GM12878 (cell line): ENCODE results near the gene NDUFA7. TPM values are rescaled to one million over a fixed set of nuclear protein-coding genes. Genes with fewer than 3 reads are reported as not detected.

ENCODE experiments used
- ATAC-seq: fragments of 200-7000 bp; cut with Tn5 transposase; 3 replicates; pipeline ENCODE4 v1.9.1; 2020; ENCODE audit warnings: mild to moderate bottlenecking, moderate library complexity
- BruUV-seq: library from RNA; stranded (reverse); fragments of 400-500 nt; replicated peaks from 2 replicates; lab custom pipeline; 2021; lab: Mats Ljungman, UMichigan
- CTCF ChIA-PET: fragments of 300-600 bp; sonication (Branson Sonifier 250); formaldehyde crosslinking; extraction: SDS; loops from one replicate; lab custom pipeline; 2021; ENCODE audit warnings: inconsistent platforms; lab: Yijun Ruan, JAX
- POLR2A ChIA-PET: fragments of 350-600 bp; formaldehyde crosslinking; extraction: SDS; loops from one replicate; lab custom pipeline; 2021; ENCODE audit warnings: inconsistent platforms; lab: Charles Lee
- RAD21 ChIA-PET: fragments of 300-600 bp; sonication (Branson Sonifier 250); formaldehyde crosslinking; loops from one replicate; lab custom pipeline; 2023; ENCODE audit warnings: antibody characterized with exemption; ENCODE audit not compliant: unreplicated experiment; lab: Charles Lee
- SMC1A ChIA-PET: fragments of 300-600 bp; sonication (Branson Sonifier 250); formaldehyde crosslinking; loops from one replicate; lab custom pipeline; 2023; ENCODE audit not compliant: unreplicated experiment, uncharacterized antibody; lab: Charles Lee
- DNase-seq: peaks from one replicate; pipeline ENCODE4 v3.0.0-alpha.2; 2011; ENCODE audit warnings: low read depth, low spot score
- FAIRE-seq: peaks from 3 replicates; lab custom pipeline; 2011; peaks lifted over from hg19 to GRCh38; lab: Jason Lieb, UNC
- H2AFZ ChIP-seq: 2 replicates; pipeline ENCODE4 v1.6.0; 2011; ENCODE audit warnings: low read depth, low read length, control low read depth; ENCODE audit not compliant: control insufficient read depth
- H3K27ac ChIP-seq: 2 replicates; pipeline ENCODE4 v1.5.1; 2011; ENCODE audit warnings: control low read depth; ENCODE audit not compliant: control insufficient read depth, insufficient read depth
- H3K27me3 ChIP-seq, 2 experiments: replicated peaks in 1 of 2; 2 replicates each; pipeline versions ENCODE4 v1.6.0 to v1.6.1; 2011; ENCODE audit warnings: low read length in 1 of 2; ENCODE audit not compliant: control insufficient read depth in 2 of 2, insufficient read depth in 2 of 2
- H3K36me3 ChIP-seq, 2 experiments: 2 replicates each; pipeline ENCODE4 v1.5.1; 2011; ENCODE audit warnings: low read length in 1 of 2; ENCODE audit not compliant: control insufficient read depth in 2 of 2, insufficient read depth in 2 of 2
- H3K4me1 ChIP-seq: 2 replicates; pipeline ENCODE4 v1.6.1; 2011; ENCODE audit warnings: mild to moderate bottlenecking, low read length, moderate library complexity, mixed read lengths; ENCODE audit not compliant: control insufficient read depth, insufficient read depth
- H3K4me2 ChIP-seq: 2 replicates; pipeline ENCODE4 v1.6.0; 2011; ENCODE audit warnings: control low read depth; ENCODE audit not compliant: control insufficient read depth, insufficient read depth
- H3K4me3 ChIP-seq: fragments of 200-600 bp; sonication (generic); 2 replicates; pipeline ENCODE4 v1.5.1; 2016
- H3K79me2 ChIP-seq: 2 replicates; pipeline ENCODE4 v1.6.0; 2011; ENCODE audit warnings: low read length; ENCODE audit not compliant: control insufficient read depth, insufficient read depth
- H3K9ac ChIP-seq: 2 replicates; pipeline ENCODE4 v1.8.0; 2011; ENCODE audit warnings: low read length, control low read depth, mixed read lengths; ENCODE audit not compliant: control insufficient read depth, insufficient read depth
- H3K9me3 ChIP-seq: replicated peaks from 3 replicates; pipeline ENCODE4 v1.5.1; 2011; ENCODE audit warnings: mild to moderate bottlenecking, low read length; ENCODE audit not compliant: control insufficient read depth, insufficient read depth
- H4K20me1 ChIP-seq: 2 replicates; pipeline ENCODE4 v1.6.0; 2011; ENCODE audit not compliant: control insufficient read depth, insufficient read depth
- CBFB ChIP-seq: IDR thresholded peaks from 2 replicates; pipeline ENCODE4 v1.6.1; 2016; ENCODE audit warnings: antibody characterized with exemption, low read depth
- EED ChIP-seq: sonication (generic); IDR thresholded peaks from 2 replicates; pipeline ENCODE4 v1.6.1; 2016; ENCODE audit warnings: antibody characterized with exemption, low read depth
- HDGF ChIP-seq: fragments of 450-650 bp; IDR thresholded peaks from 2 replicates; pipeline ENCODE4 v1.6.1; 2016; ENCODE audit warnings: antibody characterized with exemption
- KLF5 ChIP-seq: fragments of 450-650 bp; IDR thresholded peaks from 2 replicates; pipeline ENCODE4 v1.6.1; 2014; ENCODE audit warnings: mild to moderate bottlenecking; ENCODE audit not compliant: partially characterized antibody
- NBN ChIP-seq: fragments of 450-650 bp; IDR thresholded peaks from 2 replicates; pipeline ENCODE4 v1.6.1; 2016
- SMAD1 ChIP-seq: fragments of 450-650 bp; IDR thresholded peaks from 2 replicates; pipeline ENCODE4 v1.6.1; 2018; ENCODE audit warnings: mild to moderate bottlenecking, low read depth; ENCODE audit not compliant: partially characterized antibody
- ZNF207 ChIP-seq: fragments of 450-650 bp; IDR thresholded peaks from 2 replicates; pipeline ENCODE4 v1.6.1; 2014; ENCODE audit warnings: antibody characterized with exemption, mild to moderate bottlenecking, borderline replicate concordance
- WGBS: methylation state at CpG from one replicate; pipeline ENCODE4 v1.1.6; 2016; ENCODE audit warnings: low lambda C conversion rate; ENCODE audit not compliant: insufficient replicate concordance, insufficient coverage; ENCODE audit errors: missing lambda C conversion rate; 5-methylcytosine and 5-hydroxymethylcytosine counted together
- in situ Hi-C: fragments of 300-500 bp; cut with MboI; formaldehyde crosslinking; loops from 9 replicates; pipeline ENCODE4 v1.14.3; 2018; ENCODE audit warnings: mixed read lengths
- intact Hi-C: fragments of 100-400 bp; cut with micrococcal nuclease; formaldehyde crosslinking; loops from one replicate; pipeline ENCODE4 v1.14.2; 2022; ENCODE audit not compliant: unreplicated experiment
- polyA plus RNA-seq, 11 experiments: library from polyadenylated mRNA; depleted of rRNA in 4 of 11; unstranded in 6 of 11; stranded (reverse) in 5 of 11; fragments of >200 nt; fragmentation: Nextera tagmentation in 4 of 11; fragmentation: Illumina TruSeq in 1 of 11; extraction: Ambion mirVana in 4 of 11; extraction: Trizol in 1 of 11; gene quantifications; 1 replicate in 1 of 11; 2 replicates in 10 of 11; pipeline versions ENCODE4 v1.2.1 to v1.2.3, GENCODE V29; 2011 to 2016; ENCODE audit warnings: inconsistent platforms in 2 of 11, missing spikeins in 2 of 11, low read depth in 1 of 11
- total RNA-seq, 4 experiments: library from RNA; depleted of rRNA in 3 of 4; stranded (reverse); fragments of >200 nt in 3 of 4; fragmentation: Illumina TruSeq in 1 of 4; extraction: Trizol in 1 of 4; gene quantifications; 2 replicates each; pipeline versions ENCODE4 v1.2.1 to v1.2.3, GENCODE V29; 2013 to 2021
- TF ChIP-seq, protein P1 (sequence below): IDR thresholded peaks from 2 replicates; pipeline ENCODE4 v1.6.1; 2012; ENCODE audit warnings: improper control_type of control experiment, low read depth, low read length; ENCODE audit not compliant: insufficient replicate concordance

Gene NDUFA7
- total and polyA plus RNA-seq, 10 of the 15 experiments (the other 5 are each of a cell fraction or from before 2014, with no cell fraction given) = 79.0 to 360 (median 174) TPM

DNA sequence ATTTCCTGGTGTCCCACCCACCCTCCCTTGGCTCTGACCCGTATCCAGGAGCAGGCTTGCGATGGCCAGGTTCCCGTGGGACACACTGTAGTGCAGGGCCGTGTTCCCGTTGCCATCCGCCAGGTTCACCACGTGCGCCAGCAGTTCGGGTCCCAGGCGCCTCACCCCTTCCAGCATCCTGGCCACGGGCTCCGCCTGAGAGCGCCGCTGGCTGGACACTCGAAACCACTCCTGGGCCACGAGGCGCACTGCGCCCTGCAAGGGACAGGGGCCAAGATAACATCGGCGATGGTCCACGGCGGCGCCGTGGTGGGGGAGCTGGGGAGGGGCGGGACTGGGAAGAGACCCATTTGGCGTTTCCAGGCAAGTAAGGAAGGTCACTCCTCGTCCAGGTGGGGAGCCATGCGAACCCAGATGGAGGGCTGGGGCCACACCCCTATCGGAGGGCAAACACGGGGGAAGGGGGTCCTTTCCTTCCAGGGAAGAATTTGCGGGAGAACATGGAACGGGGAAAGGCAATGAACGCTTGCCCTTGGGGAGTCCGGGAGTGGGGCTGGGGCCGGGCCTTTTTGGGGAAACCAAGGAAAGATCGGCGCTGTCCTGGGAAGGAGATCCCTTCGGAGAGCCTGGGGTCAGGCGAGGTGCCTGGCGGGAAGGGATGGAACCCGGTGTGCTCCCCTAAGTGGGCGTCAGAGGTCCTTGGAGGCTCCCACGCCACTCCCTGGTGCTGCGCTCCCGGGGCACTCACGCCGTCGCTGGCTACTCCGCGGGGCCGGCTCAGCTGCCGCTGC lies 12.0 kb upstream of the NDUFA7 start:
- H3K9me3 ChIP-seq = no peaks in the 10 kb centered on the region
- DNase-seq (no peak), ATAC-seq (no peak), FAIRE-seq (no peak)
- in situ Hi-C loops = no loop called here
- ChIA-PET CTCF (no interaction called here), RAD21 (no interaction called here), SMC1A (no interaction called here), POLR2A (interaction anchor here (0.6 kb wide), 1 partner anchor 22 kb away, joined by 3 read pairs; no protein-coding TSS in a partner anchor)
- no peaks in the 10 kb centered on the region for H4K20me1 ChIP-seq
- no peak overlapping the region for H3K4me3 ChIP-seq
- H3K4me1 ChIP-seq = peaks cover 2% of the 10 kb centered on the region; the same call in 1 of the 2 replicates
- H3K27ac ChIP-seq = no peak overlapping the region
- 61% methylated on average over 42 of the region's 52 CpGs for WGBS
- H2AFZ ChIP-seq = no peak overlapping the region
- no peaks in the 10 kb centered on the region for H3K79me2 ChIP-seq
- no TSS peak for BruUV-seq
- peaks cover 2 to 5% of the 10 kb centered on the region in 2 experiments; a peak in 3 of 4 replicates for H3K27me3 ChIP-seq
- no peak overlapping the region for H3K4me2 ChIP-seq
- no peak overlapping the region for H3K9ac ChIP-seq
- H3K36me3 ChIP-seq = no peaks in the 10 kb centered on the region
- TF ChIP-seq SMAD1 (no peak), NBN (no peak), HDGF (no peak), KLF5 (no peak), EED (no peak), ZNF207 (no peak), CBFB (no peak)
- TF ChIP-seq, protein P1, sequence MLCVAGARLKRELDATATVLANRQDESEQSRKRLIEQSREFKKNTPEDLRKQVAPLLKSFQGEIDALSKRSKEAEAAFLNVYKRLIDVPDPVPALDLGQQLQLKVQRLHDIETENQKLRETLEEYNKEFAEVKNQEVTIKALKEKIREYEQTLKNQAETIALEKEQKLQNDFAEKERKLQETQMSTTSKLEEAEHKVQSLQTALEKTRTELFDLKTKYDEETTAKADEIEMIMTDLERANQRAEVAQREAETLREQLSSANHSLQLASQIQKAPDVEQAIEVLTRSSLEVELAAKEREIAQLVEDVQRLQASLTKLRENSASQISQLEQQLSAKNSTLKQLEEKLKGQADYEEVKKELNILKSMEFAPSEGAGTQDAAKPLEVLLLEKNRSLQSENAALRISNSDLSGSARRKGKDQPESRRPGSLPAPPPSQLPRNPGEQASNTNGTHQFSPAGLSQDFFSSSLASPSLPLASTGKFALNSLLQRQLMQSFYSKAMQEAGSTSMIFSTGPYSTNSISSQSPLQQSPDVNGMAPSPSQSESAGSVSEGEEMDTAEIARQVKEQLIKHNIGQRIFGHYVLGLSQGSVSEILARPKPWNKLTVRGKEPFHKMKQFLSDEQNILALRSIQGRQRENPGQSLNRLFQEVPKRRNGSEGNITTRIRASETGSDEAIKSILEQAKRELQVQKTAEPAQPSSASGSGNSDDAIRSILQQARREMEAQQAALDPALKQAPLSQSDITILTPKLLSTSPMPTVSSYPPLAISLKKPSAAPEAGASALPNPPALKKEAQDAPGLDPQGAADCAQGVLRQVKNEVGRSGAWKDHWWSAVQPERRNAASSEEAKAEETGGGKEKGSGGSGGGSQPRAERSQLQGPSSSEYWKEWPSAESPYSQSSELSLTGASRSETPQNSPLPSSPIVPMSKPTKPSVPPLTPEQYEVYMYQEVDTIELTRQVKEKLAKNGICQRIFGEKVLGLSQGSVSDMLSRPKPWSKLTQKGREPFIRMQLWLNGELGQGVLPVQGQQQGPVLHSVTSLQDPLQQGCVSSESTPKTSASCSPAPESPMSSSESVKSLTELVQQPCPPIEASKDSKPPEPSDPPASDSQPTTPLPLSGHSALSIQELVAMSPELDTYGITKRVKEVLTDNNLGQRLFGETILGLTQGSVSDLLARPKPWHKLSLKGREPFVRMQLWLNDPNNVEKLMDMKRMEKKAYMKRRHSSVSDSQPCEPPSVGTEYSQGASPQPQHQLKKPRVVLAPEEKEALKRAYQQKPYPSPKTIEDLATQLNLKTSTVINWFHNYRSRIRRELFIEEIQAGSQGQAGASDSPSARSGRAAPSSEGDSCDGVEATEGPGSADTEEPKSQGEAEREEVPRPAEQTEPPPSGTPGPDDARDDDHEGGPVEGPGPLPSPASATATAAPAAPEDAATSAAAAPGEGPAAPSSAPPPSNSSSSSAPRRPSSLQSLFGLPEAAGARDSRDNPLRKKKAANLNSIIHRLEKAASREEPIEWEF = no peak
- intact Hi-C loops = no loop called here
